Measurements from ENCODE around the gene ALKBH3. TPM values are rescaled to one million over a fixed set of nuclear protein-coding genes. Genes with fewer than 3 reads are reported as not detected.

ALKBH3 gene
- total and polyA plus RNA-seq, 4 donors: 7.8 to 17.2 (median 13.8) TPM

GRCh38 chr11:43879789-43880639, 617 bp upstream of the ALKBH3 start:
- TF ChIP-seq ATF3 (IDR thresholded peaks at IDR 0.05) (no peak), ZBTB33 (IDR thresholded peaks at IDR 0.05) (no peak), HNF4G (IDR thresholded peaks at IDR 0.05) (no peak), FOXA2 (IDR thresholded peaks at IDR 0.05) (no peak), EGR1 (IDR thresholded peaks at IDR 0.05; ENCODE audit: low read depth in 2 of 2) (no peak), TAF1 (conservative IDR thresholded peaks at IDR 0.05) (no peak), HNF4A (conservative IDR thresholded peaks at IDR 0.05) (no peak), YY1 (IDR thresholded peaks at IDR 0.05) (no peak), NR2F2 (IDR thresholded peaks at IDR 0.05) (no peak)
- peak overlapping the region; percentile 85 to 93 (median 93) for H3K4me3 ChIP-seq (ENCODE audit: low read depth in 1 of 3, low read length in 3 of 3)
- H3K27me3 ChIP-seq (ENCODE audit: control insufficient read depth in 4 of 4, insufficient read depth in 4 of 4, low read length in 3 of 4): peaks cover 0 to 8% (median 0%) of the 10 kb centered on the region in 4 donors
- H3K9ac ChIP-seq (ENCODE audit: low read depth in 1 of 2, low read length in 2 of 2): no peak overlapping the region
- no peaks in the 10 kb centered on the region for H3K9me3 ChIP-seq (ENCODE audit: control insufficient read depth in 4 of 4, low read length in 3 of 4)
- WGBS: 47% methylated on average over 13 of the region's 13 CpGs
- H3K36me3 ChIP-seq (ENCODE audit: control insufficient read depth in 4 of 4, insufficient read depth in 3 of 4, low read depth in 1 of 4, low read length in 3 of 4): peaks cover 0 to 22% (median 14%) of the 10 kb centered on the region in 4 donors
- no peak overlapping the region for H3K27ac ChIP-seq (ENCODE audit: low read depth in 1 of 2, low read length in 2 of 2)
- peaks cover 0 to 17% (median 15%) of the 10 kb centered on the region in 4 donors for H3K4me1 ChIP-seq (ENCODE audit: control insufficient read depth in 4 of 4, insufficient read depth in 4 of 4, low read length in 3 of 4)
- DNase-seq (ENCODE audit: low spot score): no peak

GRCh38 chr11:43892851-43893250, 12.2 kb downstream of the ALKBH3 start:
- Histone ChIP-seq H3K27me3 (ENCODE audit: control insufficient read depth in 4 of 4, insufficient read depth in 4 of 4, low read length in 3 of 4) (no peaks in the 10 kb centered on the region), H3K4me3 (ENCODE audit: low read depth in 1 of 3, low read length in 3 of 3) (no peak overlapping the region), H3K9me3 (ENCODE audit: control insufficient read depth in 4 of 4, low read length in 3 of 4) (no peaks in the 10 kb centered on the region), H3K4me1 (ENCODE audit: control insufficient read depth in 4 of 4, insufficient read depth in 4 of 4, low read length in 3 of 4) (peaks cover 0 to 5% (median 0%) of the 10 kb centered on the region in 4 donors), H3K9ac (ENCODE audit: low read depth in 1 of 2, low read length in 2 of 2) (no peak overlapping the region), H3K27ac (ENCODE audit: low read depth in 1 of 2, low read length in 2 of 2) (no peak overlapping the region), H3K36me3 (ENCODE audit: control insufficient read depth in 4 of 4, insufficient read depth in 3 of 4, low read depth in 1 of 4, low read length in 3 of 4) (peaks cover 5 to 55% (median 33%) of the 10 kb centered on the region in 4 donors)
- WGBS: 52% methylated on average over 3 of the region's 3 CpGs
- TF ChIP-seq EGR1 (IDR thresholded peaks at IDR 0.05; ENCODE audit: low read depth in 2 of 2): no peak
- no peak for TF ChIP-seq SP1 (IDR thresholded peaks at IDR 0.05)
- no peak for TF ChIP-seq RAD21 (IDR thresholded peaks at IDR 0.05)
- TF ChIP-seq HNF4G (IDR thresholded peaks at IDR 0.05): no peak
- TF ChIP-seq NR2F2 (IDR thresholded peaks at IDR 0.05): no peak
- no peak for TF ChIP-seq RXRA (IDR thresholded peaks at IDR 0.05)
- TF ChIP-seq GABPA (IDR thresholded peaks at IDR 0.05 in 1 of 2, conservative IDR thresholded peaks at IDR 0.05 in 1 of 2): no peak
- no peak for TF ChIP-seq ZBTB33 (IDR thresholded peaks at IDR 0.05)
- no peak for TF ChIP-seq JUND (IDR thresholded peaks at IDR 0.05)
- no peak for TF ChIP-seq FOXA2 (IDR thresholded peaks at IDR 0.05)
- TF ChIP-seq FOXA1 (IDR thresholded peaks at IDR 0.05): no peak
- no peak for TF ChIP-seq ATF3 (IDR thresholded peaks at IDR 0.05)
- TF ChIP-seq TAF1 (conservative IDR thresholded peaks at IDR 0.05): no peak
- no peak for DNase-seq (ENCODE audit: low spot score)
